Smooth muscle cell of the brain vasculature (primary cell): ENCODE results near the gene GNAS.

Experiments used
- DNase-seq: peaks from one replicate; pipeline ENCODE4 v3.0.0-alpha.2; 2012; ENCODE audit warnings: low read depth, low spot score

Gene GNAS

DNA sequence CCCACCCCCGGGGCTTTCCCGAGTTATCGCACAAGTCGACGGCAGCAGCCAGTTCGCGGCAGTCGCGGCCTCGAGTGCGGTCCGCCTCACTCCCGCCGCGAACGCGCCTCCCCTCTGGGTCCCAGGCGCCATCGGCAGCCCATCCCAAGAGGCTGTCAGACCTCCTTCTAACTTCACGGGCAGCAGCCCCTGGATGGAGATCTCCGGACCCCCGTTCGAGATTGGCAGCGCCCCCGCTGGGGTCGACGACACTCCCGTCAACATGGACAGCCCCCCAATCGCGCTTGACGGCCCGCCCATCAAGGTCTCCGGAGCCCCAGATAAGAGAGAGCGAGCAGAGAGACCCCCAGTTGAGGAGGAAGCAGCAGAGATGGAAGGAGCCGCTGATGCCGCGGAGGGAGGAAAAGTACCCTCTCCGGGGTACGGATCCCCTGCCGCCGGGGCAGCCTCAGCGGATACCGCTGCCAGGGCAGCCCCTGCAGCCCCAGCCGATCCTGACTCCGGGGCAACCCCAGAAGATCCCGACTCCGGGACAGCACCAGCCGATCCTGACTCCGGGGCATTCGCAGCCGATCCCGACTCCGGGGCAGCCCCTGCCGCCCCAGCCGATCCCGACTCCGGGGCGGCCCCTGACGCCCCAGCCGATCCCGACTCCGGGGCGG, 1.6 kb downstream of the GNAS start:
- no peak for DNase-seq

DNA sequence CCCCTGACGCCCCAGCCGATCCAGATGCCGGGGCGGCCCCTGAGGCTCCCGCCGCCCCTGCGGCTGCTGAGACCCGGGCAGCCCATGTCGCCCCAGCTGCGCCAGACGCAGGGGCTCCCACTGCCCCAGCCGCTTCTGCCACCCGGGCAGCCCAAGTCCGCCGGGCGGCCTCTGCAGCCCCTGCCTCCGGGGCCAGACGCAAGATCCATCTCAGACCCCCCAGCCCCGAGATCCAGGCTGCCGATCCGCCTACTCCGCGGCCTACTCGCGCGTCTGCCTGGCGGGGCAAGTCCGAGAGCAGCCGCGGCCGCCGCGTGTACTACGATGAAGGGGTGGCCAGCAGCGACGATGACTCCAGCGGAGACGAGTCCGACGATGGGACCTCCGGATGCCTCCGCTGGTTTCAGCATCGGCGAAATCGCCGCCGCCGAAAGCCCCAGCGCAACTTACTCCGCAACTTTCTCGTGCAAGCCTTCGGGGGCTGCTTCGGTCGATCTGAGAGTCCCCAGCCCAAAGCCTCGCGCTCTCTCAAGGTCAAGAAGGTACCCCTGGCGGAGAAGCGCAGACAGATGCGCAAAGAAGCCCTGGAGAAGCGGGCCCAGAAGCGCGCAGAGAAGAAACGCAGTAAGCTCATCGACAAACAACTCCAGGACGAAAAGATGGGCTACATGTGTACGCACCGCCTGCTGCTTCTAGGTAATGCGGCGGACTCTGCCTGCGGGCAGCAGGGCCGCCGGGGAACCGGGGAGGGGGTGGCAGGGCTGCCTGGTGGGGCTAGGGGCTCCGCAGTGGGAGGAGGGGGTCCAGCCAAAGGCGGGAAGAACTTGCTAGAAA, 2.3 kb downstream of the GNAS start:
- no peak for DNase-seq

DNA sequence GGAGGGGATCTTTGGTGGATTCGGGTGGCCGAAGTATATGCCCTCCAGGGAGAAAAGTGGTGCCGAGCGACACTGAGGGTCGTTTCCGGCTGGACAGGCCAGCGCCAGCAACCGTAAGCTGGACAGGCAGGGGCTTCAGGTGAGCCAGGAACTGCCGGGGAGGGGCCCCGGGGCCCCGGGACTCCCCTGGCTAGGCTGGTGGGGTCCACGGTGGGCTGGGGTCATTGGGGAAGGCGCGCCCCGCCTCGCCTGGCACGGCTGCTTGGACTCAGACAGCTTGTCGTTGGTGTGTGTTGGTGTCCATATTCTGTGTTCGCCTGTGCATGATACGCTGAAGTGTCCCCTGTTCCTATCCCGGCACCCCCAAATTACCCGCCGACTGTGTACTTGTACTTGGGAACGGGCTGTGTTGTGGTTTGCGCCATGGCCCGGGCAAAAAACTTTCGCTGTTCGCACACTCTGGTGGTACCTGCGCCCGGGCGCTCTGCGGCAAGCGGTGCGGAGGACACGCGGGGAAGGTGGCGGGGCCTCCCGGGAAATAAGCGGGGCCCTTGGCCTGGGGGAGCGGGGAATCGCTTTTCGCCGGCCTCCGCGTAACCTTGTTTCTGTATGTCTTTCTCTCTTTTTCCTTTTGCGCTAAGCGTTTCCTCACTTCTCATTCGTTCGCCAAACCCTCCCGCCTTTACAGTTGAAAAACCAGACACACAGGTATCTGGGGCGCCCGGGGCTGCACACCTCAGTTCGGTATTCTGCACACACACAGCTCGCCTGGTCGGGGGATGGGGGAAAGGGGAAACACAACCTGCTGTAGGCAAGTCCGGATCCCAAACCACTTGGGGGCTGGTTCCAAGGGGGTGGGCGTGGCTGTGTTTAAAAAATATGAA, 3.2 kb downstream of the GNAS start:
- DNase-seq = no peak

DNA sequence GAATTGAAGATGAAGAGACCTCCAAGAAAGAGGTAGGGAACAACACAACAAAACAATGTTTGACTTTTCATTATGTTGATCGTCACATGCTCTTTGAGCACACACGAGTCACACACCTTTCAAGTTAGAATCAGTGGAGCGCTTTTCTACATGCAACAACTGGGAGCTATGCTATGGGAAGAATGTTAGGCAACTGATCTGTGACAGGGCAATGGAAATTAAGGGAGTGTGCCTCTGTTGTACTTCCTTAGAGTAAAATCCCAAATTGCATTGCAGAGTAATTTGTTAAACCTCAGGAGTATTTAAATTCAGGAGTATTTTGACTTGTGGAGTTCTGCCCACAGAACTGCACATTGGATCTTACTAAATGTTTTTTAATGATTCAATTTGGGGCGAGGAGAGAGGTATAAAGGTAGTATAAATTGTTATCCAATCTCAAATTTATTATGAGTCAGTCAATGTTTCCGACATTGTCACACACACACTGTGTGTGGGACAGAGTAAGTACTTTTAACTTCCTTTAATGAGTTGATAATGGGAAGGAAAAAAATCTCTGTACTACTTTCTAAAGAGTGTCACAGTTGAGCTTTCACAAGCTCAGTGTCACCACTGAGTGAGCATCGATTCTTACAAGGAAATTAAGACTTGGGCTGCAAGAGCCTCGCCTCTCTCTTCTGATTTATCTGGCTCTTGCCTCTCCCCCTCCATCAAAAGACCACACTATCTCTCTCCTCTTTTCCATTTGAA, 10.7 kb downstream of the GNAS start:
- DNase-seq = no peak

DNA sequence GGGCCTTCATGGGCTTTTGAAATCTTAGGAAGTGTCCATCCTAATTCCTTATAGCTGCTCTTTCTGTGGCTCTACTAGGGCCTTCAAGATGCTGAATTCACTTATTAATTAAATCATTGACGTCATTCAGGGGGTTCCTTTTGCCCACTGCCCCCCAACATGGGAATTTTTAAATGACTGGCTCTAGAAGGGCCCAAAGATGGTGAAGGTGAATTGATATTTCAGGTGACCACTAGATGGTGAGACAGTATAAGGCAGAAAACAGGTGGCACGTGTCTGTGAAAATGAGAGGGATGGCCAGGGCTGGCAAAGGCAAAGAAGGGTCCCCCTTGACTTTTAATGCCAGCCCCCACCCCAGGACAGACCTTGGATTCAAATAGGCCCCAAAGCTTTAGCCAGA, 11.8 kb downstream of the GNAS start:
- DNase-seq = no peak

DNA sequence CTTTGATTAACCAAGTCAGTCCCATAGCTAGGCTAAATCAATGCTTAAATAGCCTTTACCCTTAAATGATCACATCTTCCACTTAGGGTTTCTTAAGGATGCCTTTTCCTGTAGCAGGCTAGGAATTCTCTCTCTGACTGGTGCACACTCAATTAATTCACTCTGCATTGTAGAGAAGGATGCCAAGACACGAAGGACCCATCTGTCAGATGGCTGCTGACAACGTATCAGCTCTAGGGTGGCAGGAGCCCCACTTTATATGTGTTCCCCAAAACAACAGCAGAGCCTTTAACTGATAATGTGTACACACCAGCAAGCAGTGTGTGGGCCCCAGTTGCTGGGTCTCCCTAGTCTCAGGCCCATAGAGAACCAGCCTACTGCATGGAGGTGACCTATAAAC, 13.3 kb downstream of the GNAS start:
- no peak for DNase-seq

DNA sequence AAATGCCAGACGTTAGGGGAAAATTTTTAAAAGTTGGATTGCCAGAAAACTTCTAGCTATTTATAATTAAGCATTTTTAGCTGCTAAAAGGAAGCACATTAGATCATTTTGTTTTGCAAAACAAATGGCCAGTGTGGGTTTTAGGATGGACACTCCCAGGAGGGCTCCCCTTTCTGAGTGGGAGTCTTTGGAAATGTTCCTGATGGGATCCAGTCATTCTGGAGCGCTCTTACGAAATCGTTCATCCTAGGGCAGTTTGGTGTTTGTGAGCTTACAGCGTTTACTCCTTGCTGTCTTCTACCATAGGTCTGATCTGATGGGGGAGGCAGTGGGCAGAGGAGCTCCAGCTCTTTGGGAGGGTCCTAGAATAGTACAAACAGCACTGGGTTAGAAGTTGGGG, 14.7 kb downstream of the GNAS start:
- DNase-seq = no peak

DNA sequence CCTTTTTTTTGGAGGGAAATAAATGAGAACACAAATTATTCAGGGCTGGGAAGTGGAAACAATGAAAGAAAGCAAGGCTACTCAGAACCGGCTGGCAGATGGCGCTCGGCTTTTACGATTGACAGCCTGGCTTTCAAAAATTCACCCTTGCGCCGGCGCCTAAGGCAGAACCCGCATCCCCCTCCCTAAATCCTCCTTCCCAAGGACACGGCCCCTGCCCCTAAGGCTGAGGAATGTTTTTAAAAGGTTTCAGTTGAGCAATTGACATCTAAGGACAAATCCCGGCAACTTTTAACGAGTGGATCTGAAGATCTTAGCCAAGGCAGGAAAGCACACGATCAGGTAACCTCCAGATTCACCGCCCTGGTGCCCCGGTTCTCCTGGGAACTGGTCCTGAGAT, 16.3 kb downstream of the GNAS start:
- no peak for DNase-seq

DNA sequence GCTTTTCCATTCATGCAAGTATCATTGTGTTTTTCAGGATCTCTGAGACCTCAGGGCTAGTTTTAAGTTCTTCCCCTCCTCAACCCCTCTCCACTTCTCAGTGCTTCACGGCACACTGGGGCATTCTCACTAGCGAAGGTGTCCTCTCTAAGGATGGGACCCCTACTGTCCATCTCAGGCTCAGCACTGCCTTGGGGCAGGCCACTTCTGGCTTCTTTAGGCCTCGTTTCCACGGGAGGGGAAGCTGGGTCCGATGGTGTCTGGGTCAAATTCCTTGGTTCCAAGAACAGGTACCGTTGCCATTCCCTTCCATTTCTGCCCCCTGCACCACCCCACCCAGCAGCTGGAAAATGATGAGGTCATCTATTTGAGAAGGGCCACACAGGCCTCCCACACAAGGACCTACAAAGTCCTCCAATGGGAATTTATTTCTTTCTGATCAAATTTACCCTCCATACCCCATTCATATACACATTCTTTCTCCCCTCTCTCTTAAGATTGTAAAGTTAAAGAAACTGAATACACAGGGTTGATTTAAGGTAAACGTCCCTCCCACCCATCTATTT, 17.2 kb downstream of the GNAS start:
- no peak for DNase-seq

DNA sequence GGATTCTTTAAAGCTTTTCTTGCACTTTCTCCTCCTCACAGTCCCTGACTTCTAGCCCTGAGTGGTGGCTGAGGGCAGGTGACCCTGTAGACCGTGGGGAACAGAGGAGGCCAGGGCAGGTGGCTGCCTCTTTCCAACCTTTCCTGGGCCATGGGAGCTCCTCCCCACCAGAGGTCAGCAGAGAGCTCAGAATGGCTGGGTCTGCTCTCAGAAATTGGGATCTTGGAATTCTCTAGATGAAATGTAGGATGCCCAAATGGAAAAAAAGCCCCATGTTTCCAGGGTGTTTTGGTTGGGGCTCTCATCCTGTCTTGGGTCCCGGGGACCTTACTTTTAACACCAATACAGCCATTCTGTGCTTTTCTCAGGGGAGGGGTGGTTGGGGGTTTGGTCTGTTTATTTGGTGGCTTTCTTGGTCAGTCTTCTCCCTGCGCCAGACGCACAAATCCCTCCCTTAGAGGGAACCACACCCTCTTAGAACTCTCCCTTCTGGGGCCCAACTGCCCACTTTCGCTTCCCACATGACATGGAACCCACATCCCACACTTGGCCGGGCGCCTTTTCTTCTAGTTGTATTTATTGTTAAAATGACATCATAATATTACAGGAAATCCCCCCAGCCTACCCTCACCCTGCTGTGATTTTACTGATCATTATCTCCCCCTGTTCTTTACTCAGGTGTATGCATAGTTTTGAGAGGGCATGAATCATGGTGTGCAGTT, 17.9 kb downstream of the GNAS start:
- DNase-seq = no peak

DNA sequence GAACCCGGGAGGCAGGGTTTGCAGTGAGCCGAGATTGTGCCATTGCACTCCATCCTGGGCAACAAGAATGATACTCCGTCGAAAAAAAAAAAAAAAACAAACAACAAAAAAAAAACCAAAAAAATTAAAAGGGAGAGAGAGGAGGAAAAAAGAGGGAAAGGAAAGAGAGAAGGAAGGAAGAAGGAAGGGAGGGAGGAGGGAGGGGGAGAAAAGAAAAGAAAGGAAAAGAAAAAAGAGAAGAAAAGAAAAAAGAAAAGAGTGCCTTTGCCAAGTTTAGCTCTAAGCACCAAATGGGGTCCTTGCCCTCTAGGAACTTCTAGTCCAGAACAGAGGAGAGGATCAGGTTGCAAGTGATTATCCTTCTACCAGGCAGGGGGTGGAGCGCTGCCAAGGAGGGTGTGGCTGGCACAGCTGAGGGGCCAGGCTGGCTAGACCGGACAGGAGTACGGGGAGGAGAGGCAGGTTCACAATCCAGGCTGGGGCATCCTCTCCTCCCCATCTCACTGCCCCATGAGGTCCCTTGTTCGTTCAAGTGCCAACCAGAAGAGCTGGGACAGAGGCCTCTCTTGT, 19.1 kb downstream of the GNAS start:
- DNase-seq = no peak

DNA sequence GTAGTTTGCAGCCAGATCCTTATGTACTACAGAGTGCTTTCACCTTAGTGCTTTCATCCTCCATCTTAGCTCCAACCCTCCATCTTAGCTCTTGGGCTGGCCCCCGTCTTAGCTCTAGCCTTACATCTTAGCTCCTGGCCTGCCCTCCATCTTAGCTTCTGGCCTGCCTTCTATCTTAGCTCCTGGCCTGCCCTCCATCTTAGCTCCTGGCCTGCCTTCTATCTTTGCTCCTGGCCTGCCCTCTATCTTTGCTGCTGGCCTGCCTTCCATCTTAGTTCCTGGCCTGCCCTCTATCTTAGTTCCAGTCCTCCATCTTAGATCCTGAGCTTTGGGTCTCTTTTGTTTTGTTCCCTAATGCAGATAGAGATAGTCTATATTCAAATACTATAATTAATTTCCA, 22.0 kb downstream of the GNAS start:
- DNase-seq = no peak

DNA sequence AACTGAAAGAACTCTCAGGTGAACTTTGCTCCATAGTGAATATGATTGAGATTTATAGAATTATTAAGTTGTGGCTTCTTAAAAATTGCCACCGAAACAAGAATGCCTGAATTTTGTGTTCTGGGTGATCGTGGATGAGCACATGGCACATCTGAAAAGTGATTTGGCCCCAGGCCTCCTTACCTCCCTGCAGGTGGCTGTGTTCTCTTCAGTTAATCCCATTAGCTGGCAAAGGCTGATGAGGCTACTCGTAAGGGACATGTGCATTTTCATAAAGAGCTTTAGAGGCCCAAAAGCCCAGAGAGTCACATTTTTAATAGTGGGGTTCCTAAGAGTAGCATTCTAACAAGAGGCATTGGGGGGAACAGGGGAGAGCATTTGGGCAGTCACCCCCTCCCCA, 22.6 kb downstream of the GNAS start:
- DNase-seq = no peak

DNA sequence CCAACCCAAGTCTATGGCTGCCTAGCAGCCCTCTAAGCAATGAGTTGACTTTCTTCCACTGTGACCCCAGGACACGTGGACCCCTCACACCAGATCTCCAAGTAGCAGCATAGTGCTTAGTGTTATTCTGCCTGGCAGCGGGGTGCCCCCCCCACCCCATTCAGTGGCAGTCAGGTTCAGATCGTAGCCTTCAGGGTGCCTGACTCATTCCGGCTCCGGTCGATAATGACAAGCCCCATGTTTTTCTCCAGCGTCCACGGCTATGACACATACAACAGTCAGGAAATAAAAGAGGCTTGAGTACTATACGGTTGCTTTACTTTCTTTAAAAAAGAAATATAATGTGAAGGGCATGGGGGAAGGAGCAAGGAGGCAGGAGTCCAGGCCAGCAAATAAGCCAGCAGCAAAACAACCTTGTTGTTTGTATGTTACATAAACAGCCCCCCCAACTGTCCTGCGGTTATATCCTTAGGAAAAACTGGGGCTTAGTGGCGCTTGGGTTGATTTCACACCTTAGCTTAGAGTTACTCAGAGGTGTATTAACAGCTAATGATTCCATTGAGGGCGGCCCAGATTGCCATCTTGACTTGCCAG, 23.1 kb downstream of the GNAS start:
- no peak for DNase-seq

DNA sequence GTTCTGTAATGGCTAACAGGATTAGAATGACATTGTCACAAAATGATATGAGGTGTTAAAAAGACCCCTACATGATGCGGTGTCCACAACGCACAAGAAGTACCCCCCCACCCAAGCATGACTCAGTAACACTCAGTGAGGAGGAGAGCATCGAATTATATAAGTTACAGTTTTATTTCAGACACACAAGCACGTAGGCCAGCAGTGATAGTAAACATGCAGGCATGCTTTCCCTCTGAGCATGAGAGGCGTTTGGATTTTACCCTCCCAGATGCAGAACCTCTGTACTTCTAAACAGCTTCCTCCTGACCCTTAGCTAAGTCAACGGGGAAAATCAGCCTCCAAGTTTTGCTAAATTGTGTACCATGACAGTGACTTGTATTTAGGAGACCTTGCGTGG, 23.9 kb downstream of the GNAS start:
- DNase-seq = no peak

DNA sequence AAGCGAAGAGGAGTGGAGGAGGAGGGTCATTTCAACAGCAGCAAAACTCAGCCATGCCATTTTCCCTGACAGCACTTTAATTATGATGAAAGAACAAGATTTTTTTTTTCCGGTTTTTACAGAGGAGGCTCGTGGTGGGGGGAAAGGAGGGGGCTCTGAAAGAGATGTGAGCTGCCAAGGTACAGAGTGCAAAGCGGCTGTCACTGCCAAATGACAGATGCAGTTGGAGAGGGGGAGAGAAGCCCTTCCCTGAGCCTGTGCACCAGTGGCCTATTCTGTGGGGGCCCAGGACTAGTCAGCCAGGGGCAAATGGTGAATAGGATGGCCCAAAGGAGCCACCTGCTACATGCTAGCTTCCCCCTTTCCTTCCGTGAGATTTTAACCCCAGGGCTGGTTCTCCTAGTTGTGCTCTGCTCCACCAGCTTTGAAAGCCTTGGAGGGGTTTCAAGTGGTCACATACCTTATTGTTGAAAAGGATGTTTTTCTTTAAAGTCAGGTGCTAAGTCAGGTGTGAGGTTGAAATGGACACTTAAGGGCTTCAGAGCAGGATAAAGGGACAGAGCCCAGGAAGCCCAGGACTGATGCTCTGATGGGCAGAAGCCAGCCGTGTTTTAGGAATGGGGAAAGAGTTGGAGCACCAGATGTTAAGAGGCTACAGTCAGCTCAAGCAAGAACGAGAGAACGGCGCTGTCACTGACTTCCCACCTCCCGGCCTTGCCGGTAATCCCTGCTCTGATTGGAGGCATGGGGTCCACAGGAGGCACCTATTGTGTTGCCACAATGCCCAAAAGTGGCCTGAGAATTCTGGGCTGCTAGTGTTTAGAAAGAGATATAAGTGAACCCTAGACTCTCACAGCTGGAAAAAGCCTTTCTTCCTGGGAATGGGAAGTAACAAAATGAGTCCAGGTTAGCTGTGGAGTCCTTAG, 24.8 kb downstream of the GNAS start:
- no peak for DNase-seq

DNA sequence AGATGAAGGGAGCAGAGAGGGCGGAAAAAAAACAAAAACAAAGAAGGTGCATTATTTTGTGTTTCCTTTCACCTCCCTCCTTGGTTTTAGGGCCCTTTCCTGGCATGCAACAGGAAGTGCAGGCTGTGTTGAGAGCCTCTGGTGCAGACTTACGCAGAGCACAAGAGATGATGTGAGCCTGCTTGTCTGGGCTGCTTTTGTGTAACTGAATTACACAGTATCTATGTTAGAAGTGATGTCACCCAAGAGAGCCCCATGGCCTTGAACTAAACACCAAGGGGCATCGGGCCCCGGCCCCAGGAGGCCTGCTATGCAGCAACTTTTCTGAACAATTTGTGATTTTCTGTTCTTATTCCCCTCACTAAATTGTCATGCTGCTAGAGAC, 25.5 kb downstream of the GNAS start:
- DNase-seq = no peak

DNA sequence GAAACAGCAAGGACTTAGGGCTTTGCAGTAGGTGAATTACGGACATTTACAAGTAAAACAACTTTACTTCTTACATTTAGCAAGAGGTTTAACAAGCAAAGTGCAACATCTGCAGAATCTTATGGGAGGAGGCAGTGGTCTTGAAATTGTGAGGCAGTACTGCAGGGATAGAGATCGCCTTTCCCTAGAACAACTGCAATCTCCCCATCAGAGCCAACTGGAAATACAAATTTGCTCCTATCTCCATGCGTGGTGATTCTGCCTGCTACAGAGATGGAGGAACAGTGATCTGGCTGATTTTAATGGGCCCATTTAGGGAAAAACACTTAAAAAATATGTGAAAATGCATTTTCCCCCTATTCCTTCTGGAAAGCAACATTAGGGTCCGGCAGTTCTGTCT, 25.9 kb downstream of the GNAS start:
- no peak for DNase-seq

DNA sequence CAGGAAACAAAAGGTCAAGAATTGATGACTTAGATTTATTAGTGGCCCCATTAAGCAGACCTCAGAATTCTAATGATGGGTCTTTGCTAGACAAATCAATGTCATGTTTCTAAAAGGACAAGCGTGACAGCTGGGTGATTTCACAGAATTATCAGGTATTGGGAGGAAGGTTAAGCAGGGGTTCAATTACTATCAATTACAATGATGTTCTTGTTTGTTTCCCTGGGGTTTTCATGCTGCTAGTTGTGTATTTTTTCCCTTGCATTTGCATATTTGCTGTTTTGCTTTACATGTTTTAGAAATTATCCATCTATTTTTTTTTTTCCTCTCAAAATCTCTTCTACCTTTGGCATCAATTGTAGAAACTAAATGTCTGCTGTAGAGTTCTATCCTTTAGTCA, 27.9 kb downstream of the GNAS start:
- no peak for DNase-seq
